Ishikawa (cell line): ENCODE measurements around the gene PROS1.

Source experiments
- CEBPB ChIP-seq: IDR thresholded peaks from 2 replicates; pipeline ENCODE4 v1.6.1; 2012
- CREB1 ChIP-seq: IDR thresholded peaks from 2 replicates; pipeline ENCODE4 v1.6.1; 2012; ENCODE audit warnings: low read depth
- EGR1 ChIP-seq: IDR thresholded peaks from 2 replicates; pipeline ENCODE4 v1.6.1; 2012
- EP300 ChIP-seq: IDR thresholded peaks from 2 replicates; pipeline ENCODE4 v1.6.1; 2012; ENCODE audit warnings: borderline replicate concordance
- FOXM1 ChIP-seq: IDR thresholded peaks from 2 replicates; pipeline ENCODE4 v1.6.1; 2012; ENCODE audit warnings: low read depth, borderline replicate concordance
- NFIC ChIP-seq: IDR thresholded peaks from 2 replicates; pipeline ENCODE4 v1.6.1; 2012
- RAD21 ChIP-seq: IDR thresholded peaks from 2 replicates; pipeline ENCODE4 v1.6.1; 2012; ENCODE audit warnings: low read depth
- TAF1 ChIP-seq: IDR thresholded peaks from 2 replicates; pipeline ENCODE4 v1.6.1; 2012; ENCODE audit warnings: low read depth, mild to moderate bottlenecking
- TCF12 ChIP-seq: IDR thresholded peaks from 2 replicates; pipeline ENCODE4 v1.6.1; 2012; ENCODE audit warnings: low read depth
- TEAD4 ChIP-seq: IDR thresholded peaks from 2 replicates; pipeline ENCODE4 v1.6.1; 2012
- YY1 ChIP-seq: IDR thresholded peaks from 2 replicates; pipeline ENCODE4 v1.6.1; 2012; ENCODE audit warnings: low read depth
- ZBTB7A ChIP-seq: IDR thresholded peaks from 2 replicates; pipeline ENCODE4 v1.6.1; 2012; ENCODE audit warnings: low read depth
- TF ChIP-seq, protein P1 (sequence below): IDR thresholded peaks from 2 replicates; pipeline ENCODE4 v1.6.1; 2012
- TF ChIP-seq, protein P2 (sequence below): IDR thresholded peaks from 2 replicates; pipeline ENCODE4 v1.6.1; 2012
- TF ChIP-seq, protein P3 (sequence below): IDR thresholded peaks from 2 replicates; pipeline ENCODE4 v1.6.1; 2012; ENCODE audit warnings: low read depth, mild to moderate bottlenecking

PROS1 gene

DNA sequence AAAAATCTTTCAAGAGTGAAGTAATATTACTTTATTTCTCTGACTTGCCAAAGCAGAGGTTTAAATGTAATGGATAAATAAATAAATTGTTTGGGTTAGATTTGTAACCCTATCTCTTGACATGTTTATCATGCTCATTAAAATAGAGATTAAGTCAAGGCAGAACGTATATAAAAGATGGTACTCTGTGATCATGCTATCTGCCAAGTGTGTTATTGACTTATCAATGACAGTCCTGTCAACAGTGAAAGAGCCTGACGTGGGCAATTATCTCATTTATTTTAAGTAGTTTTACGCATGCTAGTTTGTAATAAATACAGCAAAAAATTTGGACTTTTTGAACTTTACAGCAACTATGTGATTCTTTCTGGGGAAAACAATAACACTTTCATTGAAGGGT lies 43.7 kb downstream of the PROS1 start:
- TF ChIP-seq CEBPB (no peak), EGR1 (no peak), TEAD4 (no peak), RAD21 (no peak)

DNA sequence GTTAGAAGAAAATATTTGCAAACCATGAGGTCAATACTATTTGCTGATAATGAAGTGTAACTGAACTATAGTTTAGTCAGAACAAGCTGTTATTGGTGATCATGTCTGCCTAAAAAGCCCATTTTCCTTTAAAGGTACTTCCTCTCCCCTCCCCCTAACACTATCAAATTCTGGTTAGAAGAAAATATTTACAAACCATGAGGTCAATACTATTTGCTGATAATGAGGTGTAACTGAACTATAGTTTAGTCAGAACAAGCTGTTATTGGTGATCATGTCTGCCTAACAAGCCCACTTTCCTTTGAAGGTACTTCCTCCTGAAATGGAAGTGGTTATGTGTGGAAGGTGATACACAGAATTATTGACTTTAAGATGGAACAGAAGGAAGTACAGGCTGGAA lies 46.9 kb downstream of the PROS1 start:
- TF ChIP-seq CEBPB, result no peak
- TF ChIP-seq EGR1, result no peak
- no peak for TF ChIP-seq TAF1
- TF ChIP-seq TCF12, result no peak
- no peak for TF ChIP-seq FOXM1
- TF ChIP-seq, protein P1, sequence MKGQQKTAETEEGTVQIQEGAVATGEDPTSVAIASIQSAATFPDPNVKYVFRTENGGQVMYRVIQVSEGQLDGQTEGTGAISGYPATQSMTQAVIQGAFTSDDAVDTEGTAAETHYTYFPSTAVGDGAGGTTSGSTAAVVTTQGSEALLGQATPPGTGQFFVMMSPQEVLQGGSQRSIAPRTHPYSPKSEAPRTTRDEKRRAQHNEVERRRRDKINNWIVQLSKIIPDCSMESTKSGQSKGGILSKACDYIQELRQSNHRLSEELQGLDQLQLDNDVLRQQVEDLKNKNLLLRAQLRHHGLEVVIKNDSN, result no peak
- TF ChIP-seq TEAD4, result no peak
- no peak for TF ChIP-seq NFIC

GRCh38 chr3:93924491-93924890 lies 49.2 kb downstream of the PROS1 start:
- TF ChIP-seq, protein P2, sequence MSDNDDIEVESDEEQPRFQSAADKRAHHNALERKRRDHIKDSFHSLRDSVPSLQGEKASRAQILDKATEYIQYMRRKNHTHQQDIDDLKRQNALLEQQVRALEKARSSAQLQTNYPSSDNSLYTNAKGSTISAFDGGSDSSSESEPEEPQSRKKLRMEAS, result no peak
- no peak for TF ChIP-seq CREB1
- no peak for TF ChIP-seq ZBTB7A
- TF ChIP-seq NFIC, result no peak
- TF ChIP-seq EGR1, result no peak
- TF ChIP-seq RAD21, result no peak
- TF ChIP-seq TAF1, result no peak
- TF ChIP-seq, protein P3, sequence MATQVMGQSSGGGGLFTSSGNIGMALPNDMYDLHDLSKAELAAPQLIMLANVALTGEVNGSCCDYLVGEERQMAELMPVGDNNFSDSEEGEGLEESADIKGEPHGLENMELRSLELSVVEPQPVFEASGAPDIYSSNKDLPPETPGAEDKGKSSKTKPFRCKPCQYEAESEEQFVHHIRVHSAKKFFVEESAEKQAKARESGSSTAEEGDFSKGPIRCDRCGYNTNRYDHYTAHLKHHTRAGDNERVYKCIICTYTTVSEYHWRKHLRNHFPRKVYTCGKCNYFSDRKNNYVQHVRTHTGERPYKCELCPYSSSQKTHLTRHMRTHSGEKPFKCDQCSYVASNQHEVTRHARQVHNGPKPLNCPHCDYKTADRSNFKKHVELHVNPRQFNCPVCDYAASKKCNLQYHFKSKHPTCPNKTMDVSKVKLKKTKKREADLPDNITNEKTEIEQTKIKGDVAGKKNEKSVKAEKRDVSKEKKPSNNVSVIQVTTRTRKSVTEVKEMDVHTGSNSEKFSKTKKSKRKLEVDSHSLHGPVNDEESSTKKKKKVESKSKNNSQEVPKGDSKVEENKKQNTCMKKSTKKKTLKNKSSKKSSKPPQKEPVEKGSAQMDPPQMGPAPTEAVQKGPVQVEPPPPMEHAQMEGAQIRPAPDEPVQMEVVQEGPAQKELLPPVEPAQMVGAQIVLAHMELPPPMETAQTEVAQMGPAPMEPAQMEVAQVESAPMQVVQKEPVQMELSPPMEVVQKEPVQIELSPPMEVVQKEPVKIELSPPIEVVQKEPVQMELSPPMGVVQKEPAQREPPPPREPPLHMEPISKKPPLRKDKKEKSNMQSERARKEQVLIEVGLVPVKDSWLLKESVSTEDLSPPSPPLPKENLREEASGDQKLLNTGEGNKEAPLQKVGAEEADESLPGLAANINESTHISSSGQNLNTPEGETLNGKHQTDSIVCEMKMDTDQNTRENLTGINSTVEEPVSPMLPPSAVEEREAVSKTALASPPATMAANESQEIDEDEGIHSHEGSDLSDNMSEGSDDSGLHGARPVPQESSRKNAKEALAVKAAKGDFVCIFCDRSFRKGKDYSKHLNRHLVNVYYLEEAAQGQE, result no peak
- TF ChIP-seq EP300, result no peak
- no peak for TF ChIP-seq YY1
- TF ChIP-seq FOXM1, result no peak
- TF ChIP-seq TCF12, result no peak
- no peak for TF ChIP-seq TEAD4
- no peak for TF ChIP-seq CEBPB
- TF ChIP-seq, protein P1, result no peak

DNA sequence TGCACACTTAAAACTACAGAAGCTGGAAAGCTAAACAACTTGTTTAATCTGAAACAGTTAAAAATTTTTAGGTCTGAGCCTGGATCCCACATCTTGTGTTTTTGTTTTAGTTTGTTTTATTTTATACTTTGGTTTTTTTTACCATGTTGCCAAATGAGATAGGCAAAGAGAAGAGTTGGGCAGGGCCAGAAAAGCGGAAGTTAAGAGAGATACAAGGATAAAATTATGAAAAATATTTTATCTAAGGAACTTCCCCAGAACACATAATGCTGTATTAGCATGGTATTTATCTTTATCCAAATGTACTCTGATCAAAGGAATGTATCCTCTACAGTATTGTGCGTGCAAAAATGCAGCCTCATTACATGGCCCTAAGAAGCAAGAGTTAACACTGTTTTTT lies 50.7 kb downstream of the PROS1 start:
- TF ChIP-seq TAF1 (no peak), TCF12 (no peak), CREB1 (no peak), CEBPB (no peak), TEAD4 (no peak), FOXM1 (no peak), RAD21 (no peak), YY1 (no peak), EGR1 (no peak), EP300 (no peak), NFIC (no peak), ZBTB7A (no peak)
- TF ChIP-seq, protein P1, result no peak
- TF ChIP-seq, protein P3, result no peak
- TF ChIP-seq, protein P2, result no peak

DNA sequence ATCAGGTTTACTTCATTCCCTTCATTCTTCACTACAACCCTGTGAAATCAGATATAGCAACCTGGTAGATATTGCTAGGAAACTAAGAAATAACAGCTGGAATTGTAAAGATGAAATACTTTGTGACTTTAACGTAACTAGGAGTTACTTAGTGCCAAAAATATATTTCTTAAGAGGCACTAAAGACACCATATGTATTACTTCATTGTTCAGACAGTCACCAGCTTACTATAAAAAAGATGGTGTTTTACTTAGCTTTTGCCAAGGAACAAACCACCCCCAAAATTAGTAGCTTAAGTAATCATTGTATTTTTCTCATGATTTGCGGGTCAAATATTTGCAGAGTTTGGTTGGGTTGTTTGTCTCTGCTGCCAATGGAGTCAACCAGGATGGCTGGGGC lies 62.5 kb downstream of the PROS1 start:
- TF ChIP-seq TCF12 (no peak), FOXM1 (no peak), EGR1 (no peak), EP300 (no peak), ZBTB7A (no peak), TAF1 (no peak), TEAD4 (no peak), CREB1 (no peak), YY1 (no peak), NFIC (no peak), RAD21 (no peak), CEBPB (no peak)
- TF ChIP-seq, protein P3, result no peak
- TF ChIP-seq, protein P2, result no peak
- TF ChIP-seq, protein P1, result no peak
